Right lobe of liver (tissue), 6 donors: ENCODE measurements around the gene USF3. TPM values are rescaled to one million over a fixed set of nuclear protein-coding genes. Genes with fewer than 3 reads are reported as not detected.

Experiments used
- ATAC-seq, 4 donors: fragments of 200-7000 bp; cut with Tn5 transposase; one replicate each; pipeline ENCODE4 v1.9.1; 2020; ENCODE audit warnings: mild to moderate bottlenecking in 4 of 4, moderate library complexity in 4 of 4
- DNase-seq, 3 donors: peaks; one replicate each; pipeline ENCODE4 v3.0.0-alpha.2; 2020
- H3K27ac ChIP-seq, 3 donors: fragments of 200-600 bp; one replicate each; pipeline ENCODE4 v1.8.0; 2022
- H3K27me3 ChIP-seq, 2 donors: fragments of 200-600 bp; one replicate each; pipeline ENCODE4 v1.8.0; 2022
- H3K36me3 ChIP-seq, 4 donors: fragments of 200-600 bp; sonication (generic) in 1 of 4; one replicate each; pipeline versions ENCODE4 v1.5.1 to v1.8.0; 2017 to 2022; ENCODE audit warnings: control low read depth in 1 of 4
- H3K4me1 ChIP-seq, 4 donors: fragments of 200-600 bp; sonication (generic) in 1 of 4; one replicate each; pipeline versions ENCODE4 v1.5.1 to v1.8.0; 2017 to 2022; ENCODE audit warnings: control low read depth in 1 of 4
- H3K4me3 ChIP-seq, 3 donors: fragments of 200-600 bp; one replicate each; pipeline ENCODE4 v1.8.0; 2022
- H3K9me3 ChIP-seq, 4 donors: fragments of 200-600 bp; sonication (generic) in 1 of 4; one replicate each; pipeline versions ENCODE4 v1.5.1 to v1.8.0; 2017 to 2022; ENCODE audit warnings: control low read depth in 1 of 4
- CTCF ChIP-seq, 4 donors: fragments of 200-600 bp in 3 of 4; fragments of 450-650 bp in 1 of 4; IDR thresholded peaks; one replicate each; pipeline versions ENCODE4 v1.5.1 to v1.8.0; 2016 to 2022; ENCODE audit warnings: antibody characterized with exemption in 4 of 4, mild to moderate bottlenecking in 2 of 4
- POLR2A ChIP-seq: fragments of 450-650 bp; IDR thresholded peaks from one replicate; pipeline ENCODE4 v1.6.1; 2017; ENCODE audit warnings: antibody characterized with exemption, mild to moderate bottlenecking
- WGBS: methylation state at CpG from one replicate; pipeline ENCODE4 v1.1.6; 2018; ENCODE audit warnings: low coverage, low lambda C conversion rate; ENCODE audit not compliant: insufficient coverage; ENCODE audit errors: missing lambda C conversion rate; 5-methylcytosine and 5-hydroxymethylcytosine counted together
- intact Hi-C, 2 donors: fragments of 100-400 bp; cut with DNase I; formaldehyde crosslinking; loops; one replicate each; pipeline versions ENCODE4 v1.11.2 to v1.14.1; 2022
- total RNA-seq, 6 experiments: library from RNA; depleted of rRNA in 2 of 6; stranded (reverse); fragments of >200 nt in 2 of 6; fragmentation: NEBNext Ultra II Directional in 3 of 6; extraction: Animal tissue kit (Norgen Biotek cat#: 25700) in 3 of 6; gene quantifications; one replicate each; pipeline versions ENCODE4 v1.1.0 to v1.2.4, GENCODE V29; 2016 to 2023
- donor health status: DM: no; HTN: yes; CAD: no.
- donor health status: DM: no; HTN: no; CAD: no.
- donor health status: DM: no; HTN: no; CAD: no.
- donor health status: DM: no; HTN: yes; CAD: no.
- donor health status: DM: no; HTN: yes; CAD: no.

The USF3 gene
- total RNA-seq, 6 experiments from 2014 or later = 12.1 to 20.3 (median 17.6) TPM

DNA sequence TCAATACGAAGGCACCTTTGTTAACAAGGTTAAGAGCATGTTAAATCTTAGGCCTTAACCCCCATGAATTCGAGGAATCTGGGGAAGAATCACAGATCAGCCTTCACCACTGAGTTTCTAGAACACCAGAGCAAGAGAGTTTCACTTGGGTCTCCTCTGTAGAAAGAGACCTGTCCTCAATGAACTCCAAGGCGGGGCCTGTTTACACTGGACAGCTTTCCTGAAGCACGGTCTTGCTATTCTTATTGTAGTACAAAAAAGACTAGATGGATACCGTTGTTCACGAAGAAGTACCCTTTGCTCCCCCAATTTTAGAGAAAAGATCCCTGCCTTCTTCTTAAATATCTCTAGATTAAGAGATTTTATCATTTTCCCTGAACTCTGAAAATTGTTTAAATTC lies 64.9 kb downstream of the USF3 start:
- no peak for DNase-seq

GRCh38 chr3:113630956-113631542 lies 65.4 kb downstream of the USF3 start:
- Histone ChIP-seq H3K36me3 (no peaks in the 10 kb centered on the region), H3K4me3 (no peak overlapping the region), H3K4me1 (peaks cover 0 to 16% (median 0%) of the 10 kb centered on the region in 4 donors), H3K27me3 (no peaks in the 10 kb centered on the region), H3K9me3 (no peaks in the 10 kb centered on the region), H3K27ac (no peak overlapping the region)
- no peak for TF ChIP-seq POLR2A
- no peak for TF ChIP-seq CTCF (IDR thresholded peaks at IDR 0.05)
- no peak for ATAC-seq
- intact Hi-C loops = no loop called here
- no peak for DNase-seq
- 68% methylated on average over 3 of the region's 3 CpGs for WGBS

More for the DNA sequence above, 64.9 kb downstream of the USF3 start:
- Histone ChIP-seq H3K27ac (no peak overlapping the region), H3K27me3 (no peaks in the 10 kb centered on the region), H3K4me3 (no peak overlapping the region), H3K9me3 (no peaks in the 10 kb centered on the region), H3K36me3 (no peaks in the 10 kb centered on the region), H3K4me1 (peaks cover 0 to 15% (median 0%) of the 10 kb centered on the region in 4 donors)
- TF ChIP-seq CTCF (IDR thresholded peaks at IDR 0.05) = no peak
- no peak for TF ChIP-seq POLR2A
- 83% methylated on average over 6 of the region's 6 CpGs for WGBS
- intact Hi-C loops = no loop called here
- ATAC-seq = no peak

DNA sequence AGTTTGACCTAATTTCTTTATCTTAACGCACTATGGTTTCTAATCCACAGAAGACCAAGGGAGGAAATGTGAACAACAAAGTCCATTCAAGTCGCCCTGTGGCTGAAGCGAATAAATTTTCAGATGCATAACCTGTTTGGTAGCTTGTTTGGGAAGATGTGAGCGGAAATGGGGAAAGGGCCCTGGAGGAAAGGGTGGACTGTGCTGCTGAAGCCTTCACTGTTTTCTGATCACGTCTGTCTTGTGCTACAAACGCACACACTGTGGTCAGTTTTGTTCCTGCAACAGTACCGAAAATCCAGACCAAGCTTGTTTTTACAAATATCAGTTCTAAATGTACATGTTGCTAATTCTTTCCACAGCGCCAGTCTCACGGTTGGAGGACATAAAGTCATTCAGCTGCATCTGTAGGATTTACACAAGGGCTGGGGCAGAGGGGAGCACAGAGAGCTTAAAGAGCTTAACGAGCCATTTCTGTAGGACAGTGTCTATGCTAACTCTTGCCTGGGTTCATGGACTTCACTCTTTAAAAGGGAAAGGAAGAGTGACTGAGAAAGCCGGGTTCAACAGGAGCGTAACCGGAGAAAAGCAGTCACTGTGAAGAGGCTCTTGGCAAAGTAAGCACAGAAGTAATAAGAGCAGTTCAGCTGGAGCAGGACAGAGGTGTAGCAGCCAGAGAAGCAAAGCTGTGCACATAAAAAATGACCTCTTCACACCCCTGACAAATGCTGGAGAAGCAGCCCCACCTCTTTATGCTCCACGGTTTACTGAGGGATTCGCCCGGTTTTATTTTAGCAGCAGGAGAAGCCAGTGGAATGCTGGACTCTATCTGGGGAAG lies 66.6 kb downstream of the USF3 start:
- Histone ChIP-seq H3K36me3 (no peaks in the 10 kb centered on the region), H3K27me3 (no peaks in the 10 kb centered on the region), H3K9me3 (no peaks in the 10 kb centered on the region), H3K27ac (no peak overlapping the region), H3K4me3 (no peak overlapping the region), H3K4me1 (peaks cover 0 to 14% (median 0%) of the 10 kb centered on the region in 4 donors)
- TF ChIP-seq CTCF (IDR thresholded peaks at IDR 0.05) (no peak), POLR2A (no peak)
- DNase-seq = no peak
- intact Hi-C loops = no loop called here
- no peak for ATAC-seq
- 82% methylated on average over 16 of the region's 16 CpGs for WGBS

GRCh38 chr3:113628788-113629187 lies 67.7 kb downstream of the USF3 start:
- WGBS = 92% methylated on average over 6 of the region's 6 CpGs
- intact Hi-C loops = no loop called here
- Histone ChIP-seq H3K4me3 (no peak overlapping the region), H3K27me3 (no peaks in the 10 kb centered on the region), H3K4me1 (peaks cover 0 to 8% (median 0%) of the 10 kb centered on the region in 4 donors), H3K36me3 (no peaks in the 10 kb centered on the region), H3K9me3 (no peaks in the 10 kb centered on the region), H3K27ac (no peak overlapping the region)
- DNase-seq = no peak
- ATAC-seq = no peak
- TF ChIP-seq POLR2A = no peak
- no peak for TF ChIP-seq CTCF (IDR thresholded peaks at IDR 0.05)
